Measurements from ENCODE around the gene GNA14.
"Not testable (repeated sequence)": the region's sequence is repeated elsewhere in the genome, so short reads cannot be mapped to it uniquely, and the experiment has no call there.

GNA14 gene

GRCh38 chr9:77640741-77641580 is 7.2 kb downstream of the GNA14 start:
- DNase-seq, result no peak

DNA sequence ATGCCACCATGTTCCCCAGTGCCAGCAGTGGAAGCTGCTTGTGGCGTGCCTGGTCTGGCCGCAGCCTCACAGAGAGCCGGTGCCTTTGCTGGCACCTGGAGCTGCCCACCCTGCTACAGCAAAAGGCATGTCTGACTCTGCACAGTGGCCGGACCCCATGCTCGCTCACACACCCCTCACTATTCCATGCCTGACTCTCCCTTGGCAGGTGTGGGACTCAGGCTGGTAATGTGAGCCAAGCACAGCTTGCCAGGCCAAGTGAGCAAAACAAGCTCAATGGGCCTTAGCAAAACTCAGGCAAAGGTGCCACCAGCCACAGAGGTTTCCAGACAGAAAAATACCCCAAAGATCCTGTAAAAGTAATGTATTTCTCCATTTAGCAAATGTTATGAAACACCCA is 15.5 kb downstream of the GNA14 start:
- DNase-seq, result no peak

- not testable (repeated sequence) for DNase-seq
Measured at GRCh38 chr9:77628864-77629263, 19.3 kb downstream of the GNA14 start.

DNA sequence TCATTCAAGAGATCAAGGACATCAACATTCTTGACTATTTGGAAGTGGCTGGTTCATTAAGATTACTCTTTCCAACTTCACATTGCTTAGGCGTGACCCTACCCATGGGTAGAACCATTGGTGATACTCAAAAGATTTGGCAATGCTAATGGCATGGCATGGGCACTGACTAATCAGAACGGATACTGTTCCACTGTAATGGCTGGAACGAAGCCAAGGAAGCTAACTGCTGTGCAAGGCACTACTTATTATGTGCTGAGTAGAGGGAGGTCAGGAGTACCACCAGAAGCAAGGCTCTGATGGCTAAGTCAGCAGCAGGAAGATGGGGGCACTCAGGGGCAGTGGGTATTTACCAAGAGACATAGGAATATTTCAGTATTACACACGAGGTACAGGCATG is 31.9 kb downstream of the GNA14 start:
- no peak for DNase-seq

GRCh38 chr9:77614645-77615044 is 33.5 kb downstream of the GNA14 start:
- DNase-seq, result no peak

DNA sequence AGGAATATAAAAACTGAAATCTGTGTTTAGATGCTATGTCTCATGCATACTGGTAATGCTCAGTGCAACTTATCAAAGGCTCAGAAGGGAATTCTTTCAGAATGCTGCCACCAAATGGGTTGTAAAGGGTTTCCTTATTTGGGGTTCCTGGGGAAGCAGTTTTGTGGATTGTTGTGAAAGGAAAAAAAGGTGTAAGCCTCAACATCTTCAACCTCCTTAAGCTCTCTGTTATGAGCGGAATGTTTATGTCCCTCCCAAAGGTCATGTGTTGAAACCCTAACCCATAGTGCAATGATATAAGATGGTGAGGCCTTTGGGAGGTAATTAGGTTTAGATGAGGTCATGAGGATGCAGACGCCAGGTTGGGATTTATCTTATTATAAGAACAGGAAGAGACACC is 41.6 kb downstream of the GNA14 start:
- DNase-seq, result no peak

DNA sequence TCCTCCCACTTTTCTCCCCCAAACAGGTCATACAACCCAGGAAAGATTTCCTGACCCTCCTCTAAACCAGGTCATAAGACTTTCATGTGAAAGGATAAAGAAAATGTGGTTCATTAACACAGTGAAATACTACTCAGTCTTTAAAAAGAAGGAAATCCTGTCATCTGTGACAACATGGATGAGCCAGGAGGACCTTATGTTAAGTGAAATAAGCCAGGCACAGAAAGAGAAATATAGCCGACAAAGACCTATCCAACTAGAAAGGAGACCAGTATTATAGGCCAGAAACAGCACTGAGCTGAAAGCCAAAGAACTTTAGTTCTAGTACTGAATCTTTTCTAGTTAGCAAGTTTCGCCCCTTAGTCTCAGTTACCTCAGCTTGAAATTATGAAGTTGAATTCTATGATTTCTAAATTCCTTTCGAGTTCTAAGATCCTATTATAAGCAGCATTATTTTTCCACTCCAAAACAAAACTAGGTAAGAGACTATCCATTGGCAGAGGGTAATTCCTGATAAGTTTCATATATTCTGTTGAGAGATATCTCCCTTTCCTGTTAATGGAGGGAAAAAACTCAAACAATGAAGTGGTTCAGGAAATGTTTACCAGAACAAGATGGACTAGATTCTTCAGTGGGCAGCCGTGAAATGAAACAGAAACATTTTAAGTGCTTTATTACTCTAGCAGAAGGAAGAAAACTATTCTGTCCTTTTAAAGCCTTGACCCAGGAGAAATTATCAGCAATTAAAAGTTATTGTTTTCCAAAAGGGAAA is 42.5 kb downstream of the GNA14 start:
- no peak for DNase-seq

GRCh38 chr9:77604316-77604715 is 43.8 kb downstream of the GNA14 start:
- no peak for DNase-seq

DNA sequence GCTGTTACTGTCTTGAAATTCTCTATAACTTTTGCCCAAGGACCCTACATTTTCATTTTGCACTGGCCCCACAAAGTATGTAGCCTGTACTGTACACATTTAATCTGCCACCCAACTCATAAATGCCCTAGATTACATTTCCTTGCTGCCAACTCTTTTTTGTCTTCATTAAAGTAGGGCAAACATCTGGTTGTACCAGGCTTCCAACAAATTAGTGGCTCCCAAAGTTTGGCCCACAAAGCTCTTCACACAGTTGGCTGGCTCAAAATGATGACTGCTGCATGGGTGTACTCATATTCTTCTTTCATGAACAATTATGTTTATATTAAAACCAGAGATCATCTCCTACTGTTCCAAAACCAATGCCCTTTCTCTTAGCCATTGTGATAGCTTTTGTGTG is 45.3 kb downstream of the GNA14 start:
- no peak for DNase-seq

DNA sequence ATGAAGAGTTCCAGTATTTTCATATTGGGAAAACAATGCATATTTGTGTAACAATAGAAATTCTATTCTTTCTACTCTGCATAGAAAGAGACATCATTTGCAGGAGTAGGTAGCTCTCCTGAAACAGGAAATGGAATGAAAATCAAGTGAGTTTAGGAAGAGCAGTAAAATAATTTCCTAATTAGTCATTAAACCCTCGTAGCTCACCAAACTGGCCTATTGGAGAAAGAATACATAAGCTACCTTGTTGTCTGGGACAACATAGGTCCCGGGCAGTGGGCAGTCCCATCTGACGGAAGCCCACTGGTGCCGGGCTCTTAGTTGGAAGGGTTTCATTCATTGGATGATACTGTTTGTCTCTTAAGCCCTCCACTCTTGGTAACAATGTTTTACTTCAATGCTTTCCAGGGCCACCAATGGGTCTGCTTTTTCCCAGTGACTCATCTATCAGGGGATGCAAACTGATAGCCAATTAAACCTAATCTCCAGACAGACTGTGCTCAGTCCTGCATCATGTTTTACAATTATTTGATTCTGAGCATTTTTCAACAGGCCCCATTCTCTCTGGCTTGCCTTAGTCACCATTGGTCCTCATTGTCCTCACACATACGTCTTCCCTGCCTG is 46.5 kb downstream of the GNA14 start:
- no peak for DNase-seq

- DNase-seq, result no peak
Measured at GRCh38 chr9:77600810-77601209, 47.3 kb downstream of the GNA14 start.

DNA sequence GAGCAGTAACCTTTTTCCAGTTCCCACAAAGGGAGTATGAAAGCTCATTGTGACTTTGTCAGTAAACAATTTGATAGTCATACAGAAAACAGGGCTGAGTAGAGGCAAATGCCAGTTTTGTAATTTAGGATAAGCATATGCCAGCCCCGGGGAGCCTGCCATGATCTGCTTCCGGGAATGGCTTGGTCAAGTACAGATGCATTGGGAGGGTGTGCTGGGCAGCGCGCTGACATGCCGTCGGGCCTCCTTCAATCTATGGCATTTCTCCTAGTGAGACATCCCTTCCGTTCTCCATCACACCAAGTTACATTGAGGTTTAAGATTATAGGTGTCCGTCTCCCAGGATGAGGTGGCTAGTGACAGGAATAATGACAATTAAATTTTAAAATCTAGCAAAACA is 48.6 kb downstream of the GNA14 start:
- DNase-seq, result no peak

DNA sequence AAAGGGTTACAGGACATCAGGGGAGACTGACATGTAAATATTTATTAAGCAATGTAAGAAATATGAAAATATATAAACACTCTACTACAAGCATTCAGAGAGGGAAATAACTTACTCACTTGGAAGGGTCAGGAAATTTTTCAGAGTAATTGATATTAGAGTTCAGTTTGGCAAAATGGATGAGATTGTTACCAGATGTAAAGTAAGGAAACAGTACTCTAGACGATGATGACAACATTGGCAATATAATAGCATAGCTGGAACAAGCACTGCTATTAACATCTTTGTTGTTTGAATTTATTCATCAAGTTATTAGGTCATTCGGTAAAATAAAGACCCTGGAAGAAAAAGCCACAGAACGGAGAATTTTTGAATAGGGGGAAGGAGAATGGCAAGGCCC is 49.1 kb downstream of the GNA14 start:
- DNase-seq, result no peak

DNA sequence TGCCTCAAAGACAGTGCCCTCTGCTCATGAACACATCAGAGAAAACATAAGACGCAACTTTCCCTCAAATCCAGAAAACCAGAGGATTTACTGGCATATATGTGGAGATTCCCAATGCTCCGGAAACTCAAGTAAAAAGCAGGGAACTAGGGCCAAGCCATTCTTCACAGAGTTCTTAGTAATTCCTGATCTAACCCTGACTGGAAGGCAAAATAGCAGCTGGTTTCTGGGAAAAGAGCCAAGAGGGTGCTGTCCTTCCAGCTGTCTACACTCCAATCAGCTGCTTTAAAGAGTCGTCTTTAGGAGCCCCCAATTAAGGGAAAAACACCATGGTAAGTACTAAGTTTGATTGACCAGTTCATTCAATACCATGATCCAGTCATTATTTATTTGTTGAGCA is 49.6 kb downstream of the GNA14 start:
- DNase-seq, result no peak

DNA sequence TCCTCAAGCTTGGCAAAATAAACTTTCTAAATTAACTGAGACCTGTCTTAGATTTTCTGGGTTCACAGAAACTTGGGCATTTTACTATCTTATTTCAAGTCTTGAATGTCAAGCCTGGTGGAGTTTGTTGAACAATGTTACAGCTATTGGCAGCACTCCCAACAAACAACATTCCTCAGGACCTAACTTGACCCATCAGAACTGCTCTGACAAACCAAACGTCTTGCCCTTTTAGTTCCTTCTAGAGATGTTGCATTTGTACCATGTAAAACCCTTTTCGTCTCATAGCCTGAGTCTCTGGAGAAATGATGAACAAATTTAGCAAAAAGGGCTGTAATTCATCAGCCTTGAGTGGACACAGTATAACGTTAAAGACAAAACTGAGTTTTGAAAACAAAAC is 51.1 kb downstream of the GNA14 start:
- no peak for DNase-seq

- no peak for DNase-seq
Measured at GRCh38 chr9:77595426-77596095, 52.6 kb downstream of the GNA14 start.

DNA sequence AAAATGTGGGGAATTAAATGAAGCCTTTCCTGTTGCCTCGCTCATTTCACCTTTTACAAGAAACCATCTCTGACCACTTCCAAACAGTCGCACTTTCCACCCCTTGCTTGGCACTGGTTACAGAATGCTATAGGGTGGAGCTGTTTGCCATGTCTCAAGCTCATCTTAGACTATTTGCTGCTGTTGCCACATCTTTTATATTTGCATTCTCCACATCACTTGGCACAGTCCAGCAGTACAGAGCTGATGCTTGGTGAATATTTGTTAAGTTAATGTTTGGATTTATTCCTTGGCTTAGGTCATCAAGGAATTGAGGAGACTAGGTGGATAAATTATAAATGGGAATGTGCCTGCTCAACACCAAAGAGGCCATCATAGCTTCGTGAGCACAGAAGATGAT is 53.2 kb downstream of the GNA14 start:
- no peak for DNase-seq

GRCh38 chr9:77593528-77593927 is 54.6 kb downstream of the GNA14 start:
- DNase-seq, result no peak

GRCh38 chr9:77592476-77592875 is 55.6 kb downstream of the GNA14 start:
- no peak for DNase-seq

- DNase-seq, result no peak
Measured at GRCh38 chr9:77589046-77589795, 58.9 kb downstream of the GNA14 start.

GRCh38 chr9:77588271-77588937 is 59.7 kb downstream of the GNA14 start:
- no peak for DNase-seq

DNA sequence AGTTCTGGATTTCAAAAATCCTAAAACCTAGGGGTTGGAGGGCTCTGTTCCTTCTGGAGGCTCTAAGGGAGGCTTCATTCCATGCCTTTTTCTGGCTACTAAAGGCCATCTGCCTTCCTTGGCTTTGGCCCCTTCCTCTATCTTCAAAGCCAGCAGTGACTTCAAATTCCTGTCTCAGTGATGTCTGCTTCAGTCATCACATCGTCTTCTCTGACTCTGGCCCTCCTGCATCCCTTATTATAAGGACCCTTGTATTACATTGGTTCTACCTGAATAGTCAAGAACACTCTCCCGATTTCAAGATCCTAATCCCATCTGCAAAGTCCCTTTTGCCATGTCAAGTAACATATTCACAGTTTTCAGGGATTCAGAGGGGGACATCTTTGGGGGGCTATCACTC is 60.3 kb downstream of the GNA14 start:
- DNase-seq, result no peak
